ENCODE measurements around the gene SLC7A9.

- no peak for TF ChIP-seq POLR2AphosphoS5 (IDR thresholded peaks at IDR 0.05)
- TF ChIP-seq CTCF (IDR thresholded peaks at IDR 0.05): no peak
- no peak for TF ChIP-seq POLR2A (IDR thresholded peaks at IDR 0.05; ENCODE audit: low read depth)
- TF ChIP-seq EP300 (IDR thresholded peaks at IDR 0.05): no peak
Observed at GRCh38 chr19:32842061-32842460, 27.5 kb downstream of the SLC7A9 start.

Data from esophagus muscularis mucosa (tissue), 4 donors.